ENCODE measurements around the gene VAMP2.

VAMP2 gene

GRCh38 chr17:8192070-8192815, 29.5 kb upstream of the VAMP2 start:
- H3K27me3 ChIP-seq (replicated peaks) = no peaks in the 10 kb centered on the region
- H3K27ac ChIP-seq = peak overlapping the region; percentile 72
- H3K4me3 ChIP-seq (ENCODE audit: low read depth, low read length) = peak overlapping the region; percentile 29
- TF ChIP-seq, protein P1, sequence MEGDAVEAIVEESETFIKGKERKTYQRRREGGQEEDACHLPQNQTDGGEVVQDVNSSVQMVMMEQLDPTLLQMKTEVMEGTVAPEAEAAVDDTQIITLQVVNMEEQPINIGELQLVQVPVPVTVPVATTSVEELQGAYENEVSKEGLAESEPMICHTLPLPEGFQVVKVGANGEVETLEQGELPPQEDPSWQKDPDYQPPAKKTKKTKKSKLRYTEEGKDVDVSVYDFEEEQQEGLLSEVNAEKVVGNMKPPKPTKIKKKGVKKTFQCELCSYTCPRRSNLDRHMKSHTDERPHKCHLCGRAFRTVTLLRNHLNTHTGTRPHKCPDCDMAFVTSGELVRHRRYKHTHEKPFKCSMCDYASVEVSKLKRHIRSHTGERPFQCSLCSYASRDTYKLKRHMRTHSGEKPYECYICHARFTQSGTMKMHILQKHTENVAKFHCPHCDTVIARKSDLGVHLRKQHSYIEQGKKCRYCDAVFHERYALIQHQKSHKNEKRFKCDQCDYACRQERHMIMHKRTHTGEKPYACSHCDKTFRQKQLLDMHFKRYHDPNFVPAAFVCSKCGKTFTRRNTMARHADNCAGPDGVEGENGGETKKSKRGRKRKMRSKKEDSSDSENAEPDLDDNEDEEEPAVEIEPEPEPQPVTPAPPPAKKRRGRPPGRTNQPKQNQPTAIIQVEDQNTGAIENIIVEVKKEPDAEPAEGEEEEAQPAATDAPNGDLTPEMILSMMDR (IDR thresholded peaks at IDR 0.05; ENCODE audit: low read depth, low read length, missing control alignments) = no peak
- in situ Hi-C loops (cut with HindIII; ENCODE audit: low pct_ligation_motif_present, low sequenced_read_pairs) = no loop called here
- no peaks in the 10 kb centered on the region for H3K36me3 ChIP-seq (replicated peaks)
- peak; percentile 93 for DNase-seq

DNA sequence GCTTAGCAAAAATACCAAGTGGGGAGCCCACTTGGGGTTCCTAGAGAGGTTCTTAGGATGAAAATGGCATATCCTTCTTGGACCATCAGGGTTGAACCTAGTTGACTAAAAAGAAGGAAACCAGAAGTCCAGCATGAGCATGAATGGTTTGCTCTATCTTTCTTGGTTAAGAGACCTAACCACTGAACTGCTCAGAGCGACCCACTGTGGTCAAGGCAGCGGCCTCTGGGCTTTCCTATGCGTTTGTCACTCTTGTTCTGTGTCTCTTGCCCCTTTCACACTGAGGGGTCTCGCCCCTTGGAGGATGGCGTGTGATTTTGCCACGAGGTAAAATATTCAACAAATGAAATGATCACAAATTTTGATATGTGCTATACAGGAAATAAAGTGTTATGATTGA, 27.8 kb upstream of the VAMP2 start:
- H3K36me3 ChIP-seq (replicated peaks) = no peaks in the 10 kb centered on the region
- H3K27me3 ChIP-seq (replicated peaks) = no peaks in the 10 kb centered on the region
- peak overlapping the region; percentile 33 for H3K4me3 ChIP-seq (ENCODE audit: low read depth, low read length)
- TF ChIP-seq, protein P1 (IDR thresholded peaks at IDR 0.05; ENCODE audit: low read depth, low read length, missing control alignments) = no peak
- H3K27ac ChIP-seq = no peak overlapping the region
- in situ Hi-C loops (cut with HindIII; ENCODE audit: low pct_ligation_motif_present, low sequenced_read_pairs) = no loop called here
- DNase-seq = no peak

- Histone ChIP-seq H3K36me3 (replicated peaks) (no peaks in the 10 kb centered on the region), H3K27ac (peak within 1 kb of the TSS; percentile 67), H3K27me3 (replicated peaks) (no peaks in the 10 kb centered on the region), H3K4me3 (ENCODE audit: low read depth, low read length) (peak within 1 kb of the TSS; percentile 77)
- peak; percentile 99 for DNase-seq
- TF ChIP-seq, protein P1 (IDR thresholded peaks at IDR 0.05; ENCODE audit: low read depth, low read length, missing control alignments) = peak; percentile 27
- in situ Hi-C loops (cut with HindIII; ENCODE audit: low pct_ligation_motif_present, low sequenced_read_pairs) = no loop called here
These were observed 27.1 kb upstream of the VAMP2 start, which contains the start of gene BORCS6 for GRCh38 chr17:8189711-8190477. Gene BORCS6, minus strand, starts transcription at chr17:8190180. Its CDS starts 40 bp downstream, at chr17:8190140.

DNA sequence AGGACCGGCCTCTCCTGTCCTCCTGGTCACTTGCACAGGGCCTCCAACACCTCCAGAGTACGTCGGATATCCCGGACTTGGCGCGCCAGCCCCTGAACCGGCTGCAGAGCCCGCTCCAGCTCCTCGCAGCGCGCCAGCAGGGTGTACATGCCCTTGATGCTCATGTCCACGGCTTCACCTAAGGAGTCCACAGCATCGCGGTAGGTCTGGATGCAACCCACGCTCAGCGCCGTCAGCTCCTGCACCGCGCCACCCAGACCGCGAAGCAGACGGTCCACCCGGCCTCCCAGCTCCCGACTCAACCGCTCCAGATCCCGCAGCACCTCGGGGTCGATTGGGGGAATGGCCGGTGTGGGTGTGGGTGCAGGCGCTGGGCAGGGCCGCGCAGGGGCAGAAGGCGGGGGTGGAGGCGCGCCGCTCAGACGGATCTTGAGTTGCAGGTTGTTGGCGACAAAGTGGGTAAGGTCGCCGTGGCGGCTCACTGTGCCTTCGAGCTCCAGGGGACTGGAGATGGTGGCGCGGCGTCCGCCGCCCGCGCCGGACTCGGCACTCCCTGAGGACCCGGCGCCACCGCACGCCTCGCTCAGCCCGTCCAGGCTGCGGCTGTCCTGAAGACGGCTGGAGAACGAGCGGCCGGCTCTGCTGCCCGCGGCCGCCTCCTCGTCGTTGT, 26.4 kb upstream of the VAMP2 start:
- DNase-seq = peak; percentile 5

GRCh38 chr17:8188263-8188839, 25.6 kb upstream of the VAMP2 start:
- TF ChIP-seq, protein P1 (IDR thresholded peaks at IDR 0.05; ENCODE audit: low read depth, low read length, missing control alignments) = no peak
- Histone ChIP-seq H3K27ac (peak overlapping the region; percentile 31), H3K4me3 (ENCODE audit: low read depth, low read length) (peak overlapping the region; percentile 77), H3K27me3 (replicated peaks) (no peaks in the 10 kb centered on the region), H3K36me3 (replicated peaks) (no peaks in the 10 kb centered on the region)
- in situ Hi-C loops (cut with HindIII; ENCODE audit: low pct_ligation_motif_present, low sequenced_read_pairs) = no loop called here
- no peak for DNase-seq

More for the DNA sequence above, 26.4 kb upstream of the VAMP2 start:
- TF ChIP-seq, protein P1 (IDR thresholded peaks at IDR 0.05; ENCODE audit: low read depth, low read length, missing control alignments) = no peak
- Histone ChIP-seq H3K36me3 (replicated peaks) (no peaks in the 10 kb centered on the region), H3K27ac (peak overlapping the region; percentile 67), H3K4me3 (ENCODE audit: low read depth, low read length) (peak overlapping the region; percentile 77), H3K27me3 (replicated peaks) (no peaks in the 10 kb centered on the region)
- in situ Hi-C loops (cut with HindIII; ENCODE audit: low pct_ligation_motif_present, low sequenced_read_pairs) = no loop called here
